Mononuclear cell (primary cell): ENCODE results near the gene SVOPL. TPM values are rescaled to one million over a fixed set of nuclear protein-coding genes. Genes with fewer than 3 reads are reported as not detected.
"Not testable (repeated sequence)": the region's sequence is repeated elsewhere in the genome, so short reads cannot be mapped to it uniquely, and the experiment has no call there.

Source experiments
- H3K27me3 ChIP-seq: 2 replicates; pipeline ENCODE4 v1.6.0; 2011; ENCODE audit warnings: low read length, control low read depth; ENCODE audit not compliant: insufficient read depth
- H3K4me1 ChIP-seq: 2 replicates; pipeline ENCODE4 v1.5.1; 2011; ENCODE audit warnings: mild to moderate bottlenecking, low read length, control low read depth; ENCODE audit not compliant: insufficient read depth
- H3K4me3 ChIP-seq: 2 replicates; pipeline ENCODE4 v1.5.1; 2011; ENCODE audit warnings: mild to moderate bottlenecking, low read length, moderate library complexity
- H3K9me3 ChIP-seq: 2 replicates; pipeline ENCODE4 v1.5.1; 2011; ENCODE audit warnings: low read depth, mild to moderate bottlenecking, control low read depth, low read length
- total RNA-seq: library from RNA; depleted of rRNA; stranded (reverse); fragments of >200 nt; gene quantifications from one replicate; pipeline ENCODE4 v1.2.3, GENCODE V29; 2012

Gene SVOPL, protein sequence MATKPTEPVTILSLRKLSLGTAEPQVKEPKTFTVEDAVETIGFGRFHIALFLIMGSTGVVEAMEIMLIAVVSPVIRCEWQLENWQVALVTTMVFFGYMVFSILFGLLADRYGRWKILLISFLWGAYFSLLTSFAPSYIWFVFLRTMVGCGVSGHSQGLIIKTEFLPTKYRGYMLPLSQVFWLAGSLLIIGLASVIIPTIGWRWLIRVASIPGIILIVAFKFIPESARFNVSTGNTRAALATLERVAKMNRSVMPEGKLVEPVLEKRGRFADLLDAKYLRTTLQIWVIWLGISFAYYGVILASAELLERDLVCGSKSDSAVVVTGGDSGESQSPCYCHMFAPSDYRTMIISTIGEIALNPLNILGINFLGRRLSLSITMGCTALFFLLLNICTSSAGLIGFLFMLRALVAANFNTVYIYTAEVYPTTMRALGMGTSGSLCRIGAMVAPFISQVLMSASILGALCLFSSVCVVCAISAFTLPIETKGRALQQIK
- total RNA-seq: 0.21 TPM

- Histone ChIP-seq H3K9me3 (no peaks in the 10 kb centered on the region), H3K4me1 (no peaks in the 10 kb centered on the region)
Measured at GRCh38 chr7:138700857-138701536, at the start of gene SVOPL. SVOPL (minus strand) TSS chr7:138701362; CDS start chr7:138679045, 22,317 bp downstream.

GRCh38 chr7:138750473-138750872, 49.3 kb upstream of the SVOPL start:
- Histone ChIP-seq H3K27me3 (no peaks in the 10 kb centered on the region), H3K4me3 (no peak overlapping the region)

More at GRCh38 chr7:138700857-138701536, at the start of gene SVOPL:
- no peak within 1 kb of the TSS for H3K4me3 ChIP-seq
- H3K27me3 ChIP-seq: no peaks in the 10 kb centered on the region

DNA sequence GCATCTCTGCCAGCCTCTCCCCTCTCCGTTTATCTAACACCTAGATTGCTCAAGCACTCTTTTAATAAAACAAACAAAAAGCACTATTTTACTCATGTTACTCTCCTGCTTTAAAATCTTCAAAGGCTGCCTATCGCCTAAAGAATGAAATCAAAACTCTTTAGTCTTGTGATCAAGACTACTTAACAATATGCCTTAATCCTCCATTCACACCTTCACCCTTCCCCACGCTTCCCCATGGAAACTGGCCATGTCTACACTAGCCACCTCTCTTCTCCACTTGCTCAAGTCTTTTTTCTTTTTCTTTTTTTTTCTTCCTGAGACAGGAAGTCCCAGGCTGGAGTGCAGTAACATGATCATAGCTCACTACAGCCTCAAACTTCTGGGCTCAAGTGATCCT, 48.8 kb upstream of the SVOPL start:
- Histone ChIP-seq H3K9me3 (no peaks in the 10 kb centered on the region), H3K4me1 (peaks cover 10% of the 10 kb centered on the region), H3K27me3 (no peaks in the 10 kb centered on the region), H3K4me3 (no peak overlapping the region)

More at GRCh38 chr7:138750473-138750872, 49.3 kb upstream of the SVOPL start:
- H3K9me3 ChIP-seq: no peaks in the 10 kb centered on the region
- H3K4me1 ChIP-seq: peaks cover 10% of the 10 kb centered on the region

DNA sequence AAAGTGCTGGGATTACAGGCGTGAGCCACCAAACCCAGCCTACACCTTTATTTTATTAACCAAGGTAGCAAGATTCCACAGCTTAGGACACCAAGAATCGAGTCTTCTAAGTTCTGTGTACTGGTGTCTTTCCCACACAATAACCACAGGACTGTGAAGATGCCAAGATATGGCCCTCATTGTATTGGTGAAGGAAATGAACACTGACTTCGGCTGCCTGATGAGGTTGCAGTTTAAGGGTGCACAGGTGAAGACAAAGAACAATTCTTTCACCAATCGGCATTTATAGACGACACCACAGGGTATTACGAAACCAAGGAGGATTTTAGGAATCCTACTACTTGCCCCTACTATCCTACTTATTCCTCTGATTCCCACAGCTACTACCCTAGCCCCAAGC, 47.5 kb upstream of the SVOPL start:
- no peak overlapping the region for H3K4me3 ChIP-seq
- H3K9me3 ChIP-seq: no peaks in the 10 kb centered on the region

DNA sequence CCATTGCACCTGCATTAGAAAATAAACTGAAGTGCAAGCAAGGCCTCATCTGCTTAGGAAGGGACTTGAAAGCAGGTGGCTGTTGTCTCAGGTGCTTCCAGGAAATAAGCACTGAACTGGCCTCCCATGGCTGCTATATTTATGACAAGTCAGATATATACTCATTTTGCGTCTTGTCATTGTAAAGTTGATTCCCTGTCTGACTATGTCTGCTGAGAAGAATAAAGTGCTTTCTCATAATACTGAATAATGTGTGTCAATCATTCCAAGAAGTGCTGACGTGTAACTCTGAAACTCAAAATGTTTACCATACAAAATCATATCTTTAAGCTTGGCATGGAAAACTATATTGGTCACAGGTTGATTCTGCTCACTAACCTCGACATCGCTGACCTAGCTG, 44.9 kb upstream of the SVOPL start:
- H3K4me1 ChIP-seq: no peaks in the 10 kb centered on the region
- H3K9me3 ChIP-seq: no peaks in the 10 kb centered on the region
- H3K27me3 ChIP-seq: no peaks in the 10 kb centered on the region
- no peak overlapping the region for H3K4me3 ChIP-seq

More for the DNA sequence above, 47.5 kb upstream of the SVOPL start:
- Histone ChIP-seq H3K27me3 (no peaks in the 10 kb centered on the region), H3K4me1 (peaks cover 7% of the 10 kb centered on the region)

GRCh38 chr7:138745189-138745588, 44.0 kb upstream of the SVOPL start:
- H3K27me3 ChIP-seq: no peaks in the 10 kb centered on the region
- no peaks in the 10 kb centered on the region for H3K4me1 ChIP-seq
- H3K9me3 ChIP-seq: no peaks in the 10 kb centered on the region
- H3K4me3 ChIP-seq: no peak overlapping the region

DNA sequence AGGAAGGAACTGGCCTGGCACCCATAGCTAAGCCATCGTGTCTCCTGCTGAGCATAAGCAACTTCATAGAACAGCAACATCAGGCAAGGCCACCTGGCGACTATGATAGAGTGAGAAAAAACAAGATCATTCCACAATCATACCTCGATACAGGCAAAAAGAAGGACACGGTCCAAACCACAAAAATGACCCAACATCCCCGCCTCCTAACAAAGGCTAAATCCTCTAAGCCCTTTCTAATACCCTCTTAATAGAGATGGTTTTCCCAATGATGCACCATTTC, 40.2 kb upstream of the SVOPL start:
- H3K9me3 ChIP-seq: no peaks in the 10 kb centered on the region
- no peaks in the 10 kb centered on the region for H3K27me3 ChIP-seq
- no peaks in the 10 kb centered on the region for H3K4me1 ChIP-seq
- H3K4me3 ChIP-seq: no peak overlapping the region

GRCh38 chr7:138739859-138740258, 38.7 kb upstream of the SVOPL start:
- H3K9me3 ChIP-seq: no peaks in the 10 kb centered on the region
- H3K4me3 ChIP-seq: no peak overlapping the region
- H3K27me3 ChIP-seq: no peaks in the 10 kb centered on the region
- H3K4me1 ChIP-seq: no peaks in the 10 kb centered on the region

- no peaks in the 10 kb centered on the region for H3K4me1 ChIP-seq
- H3K4me3 ChIP-seq: no peak overlapping the region
- H3K9me3 ChIP-seq: no peaks in the 10 kb centered on the region
- H3K27me3 ChIP-seq: no peaks in the 10 kb centered on the region
Measured at GRCh38 chr7:138738551-138739335, 37.6 kb upstream of the SVOPL start.

GRCh38 chr7:138738114-138738513, 37.0 kb upstream of the SVOPL start:
- no peak overlapping the region for H3K4me3 ChIP-seq
- H3K9me3 ChIP-seq: no peaks in the 10 kb centered on the region
- H3K4me1 ChIP-seq: no peaks in the 10 kb centered on the region
- no peaks in the 10 kb centered on the region for H3K27me3 ChIP-seq

- H3K4me1 ChIP-seq: no peaks in the 10 kb centered on the region
- H3K27me3 ChIP-seq: no peaks in the 10 kb centered on the region
- H3K4me3 ChIP-seq: no peak overlapping the region
- no peaks in the 10 kb centered on the region for H3K9me3 ChIP-seq
Measured at GRCh38 chr7:138735399-138735798, 34.2 kb upstream of the SVOPL start.

GRCh38 chr7:138731733-138732132, 30.6 kb upstream of the SVOPL start:
- not testable (repeated sequence) for H3K27me3 ChIP-seq, H3K4me3 ChIP-seq, H3K4me1 ChIP-seq, H3K9me3 ChIP-seq

GRCh38 chr7:138729444-138729843, 28.3 kb upstream of the SVOPL start:
- Histone ChIP-seq H3K4me3 (no peak overlapping the region), H3K27me3 (no peaks in the 10 kb centered on the region), H3K9me3 (no peaks in the 10 kb centered on the region), H3K4me1 (no peaks in the 10 kb centered on the region)

- H3K4me1 ChIP-seq: no peaks in the 10 kb centered on the region
- H3K4me3 ChIP-seq: no peak overlapping the region
- H3K27me3 ChIP-seq: no peaks in the 10 kb centered on the region
- no peaks in the 10 kb centered on the region for H3K9me3 ChIP-seq
Measured at GRCh38 chr7:138727336-138728099, 26.4 kb upstream of the SVOPL start.
